Lung (tissue), 12 donors: ENCODE measurements around the gene ATP6V1G3. TPM values are rescaled to one million over a fixed set of nuclear protein-coding genes. Genes with fewer than 3 reads are reported as not detected.
A peak's percentile ranks its signal among the peaks of the same experiment; 100 is the strongest.

ENCODE experiments used
- ATAC-seq: fragments of 200-7000 bp; cut with Tn5 transposase; one replicate; pipeline ENCODE4 v1.9.1; 2020; ENCODE audit warnings: moderate number of reproducible peaks; ENCODE audit not compliant: insufficient read depth, low FRiP score
- DNase-seq, 3 donors: peaks; one replicate each; pipeline ENCODE4 v3.0.0-alpha.2; 2013 to 2017
- H3K27ac ChIP-seq, 2 donors: one replicate each; pipeline ENCODE4 v1.5.1; 2013; ENCODE audit warnings: mild to moderate bottlenecking in 2 of 2, moderate library complexity in 2 of 2, control low read depth in 1 of 2, inconsistent platforms in 1 of 2, low read depth in 1 of 2, low read length in 1 of 2
- H3K27me3 ChIP-seq, 3 donors: one replicate each; pipeline ENCODE4 v1.5.1; 2013; ENCODE audit warnings: low read length in 2 of 3; ENCODE audit not compliant: control insufficient read depth in 3 of 3, insufficient read depth in 3 of 3
- H3K36me3 ChIP-seq, 4 donors: one replicate each; pipeline ENCODE4 v1.5.1; 2013; ENCODE audit warnings: low read length in 4 of 4, mild to moderate bottlenecking in 1 of 4, moderate library complexity in 1 of 4; ENCODE audit not compliant: control insufficient read depth in 4 of 4, insufficient read depth in 4 of 4
- H3K4me1 ChIP-seq, 5 donors: one replicate each; pipeline ENCODE4 v1.5.1; 2013; ENCODE audit warnings: low read length in 5 of 5, mild to moderate bottlenecking in 2 of 5, moderate library complexity in 1 of 5; ENCODE audit not compliant: control insufficient read depth in 5 of 5, insufficient read depth in 5 of 5
- H3K4me3 ChIP-seq: one replicate; pipeline ENCODE4 v1.5.1; 2013; ENCODE audit warnings: mild to moderate bottlenecking, control low read depth, moderate library complexity
- H3K9ac ChIP-seq, 2 donors: one replicate each; pipeline ENCODE4 v1.5.1; 2013; ENCODE audit warnings: low read length in 2 of 2, control low read depth in 1 of 2; ENCODE audit not compliant: insufficient read depth in 1 of 2
- H3K9me3 ChIP-seq, 4 donors: one replicate each; pipeline ENCODE4 v1.5.1; 2013; ENCODE audit warnings: low read length in 3 of 4, mild to moderate bottlenecking in 1 of 4, moderate library complexity in 1 of 4; ENCODE audit not compliant: control insufficient read depth in 4 of 4, insufficient read depth in 3 of 4
- CTCF ChIP-seq: IDR thresholded peaks from 2 replicates; pipeline ENCODE4 v1.5.1; 2012; ENCODE audit warnings: mild to moderate bottlenecking; ENCODE audit errors: control extremely low read depth, extremely low read depth
- WGBS, 2 donors: extraction: QIAGEN DNeasy Blood & Tissue Kit; methylation state at CpG; one replicate each; pipeline ENCODE4 v1.1.7; 2013; 5-methylcytosine and 5-hydroxymethylcytosine counted together
- polyA plus RNA-seq, 2 donors: library from polyadenylated mRNA; stranded (reverse); fragments of 200-250 nt; gene quantifications; one replicate each; pipeline ENCODE4 v1.2.1, GENCODE V29; 2013
- total RNA-seq, 2 donors: library from RNA; depleted of rRNA in 1 of 2; stranded (reverse); fragments of >200 nt in 1 of 2; gene quantifications; one replicate each; pipeline ENCODE4 v1.2.1, GENCODE V29; 2014 to 2021
- donor health status: control.
- donor health status: control.
- donor health status: Bipolar disorder and iron deficiency.
- donor health status: healthy.
- donor health status: DM: yes; HTN: yes; CAD: no.

ATP6V1G3 gene
- total and polyA plus RNA-seq, 4 donors: not detected

- no peaks in the 10 kb centered on the region for H3K36me3 ChIP-seq
- H3K27ac ChIP-seq: no peak overlapping the region
- TF ChIP-seq CTCF: no peak
- no peaks in the 10 kb centered on the region for H3K27me3 ChIP-seq
- ATAC-seq (no peak), DNase-seq (no peak)
- H3K4me1 ChIP-seq: no peaks in the 10 kb centered on the region
- H3K4me3 ChIP-seq: no peak overlapping the region
- H3K9ac ChIP-seq: no peak overlapping the region
- H3K9me3 ChIP-seq: peaks cover 0 to 1% (median 0%) of the 10 kb centered on the region in 4 donors
Measured at GRCh38 chr1:198559362-198559761, 18.9 kb upstream of the ATP6V1G3 start.

- no peaks in the 10 kb centered on the region for H3K36me3 ChIP-seq
- DNase-seq: no peak
- no peak overlapping the region for H3K4me3 ChIP-seq
- no peaks in the 10 kb centered on the region for H3K4me1 ChIP-seq
- peaks cover 0 to 1% (median 0%) of the 10 kb centered on the region in 4 donors for H3K9me3 ChIP-seq
- no peak for ATAC-seq
- TF ChIP-seq CTCF: no peak
- no peak overlapping the region for H3K9ac ChIP-seq
- 90 to 97% methylated on average over 2 of the region's 2 CpGs for WGBS, 2 donors
- no peak overlapping the region for H3K27ac ChIP-seq
- H3K27me3 ChIP-seq: no peaks in the 10 kb centered on the region
Measured at GRCh38 chr1:198558402-198558801, 17.9 kb upstream of the ATP6V1G3 start.

GRCh38 chr1:198556971-198557370, 16.5 kb upstream of the ATP6V1G3 start:
- peak in 2 of 3 donors; percentile 11 to 20 for DNase-seq
- Histone ChIP-seq H3K9ac (no peak overlapping the region), H3K4me1 (no peaks in the 10 kb centered on the region), H3K27ac (no peak overlapping the region), H3K36me3 (no peaks in the 10 kb centered on the region), H3K27me3 (no peaks in the 10 kb centered on the region), H3K9me3 (no peaks in the 10 kb centered on the region), H3K4me3 (no peak overlapping the region)
- TF ChIP-seq CTCF: no peak
- WGBS, 2 donors: 44 to 49% methylated on average over 4 of the region's 4 CpGs
- peak; percentile 62 for ATAC-seq

GRCh38 chr1:198552668-198553416, 12.4 kb upstream of the ATP6V1G3 start:
- Histone ChIP-seq H3K27ac (no peak overlapping the region), H3K9me3 (no peaks in the 10 kb centered on the region), H3K4me1 (no peaks in the 10 kb centered on the region), H3K36me3 (no peaks in the 10 kb centered on the region), H3K4me3 (no peak overlapping the region), H3K9ac (no peak overlapping the region), H3K27me3 (no peaks in the 10 kb centered on the region)
- ATAC-seq (no peak), DNase-seq (no peak)
- no peak for TF ChIP-seq CTCF
- 80 to 92% methylated on average over 2 of the region's 2 CpGs for WGBS, 2 donors
